Fibroblast of peridontal ligament (primary cell): ENCODE data around the gene CHCHD6.
"Not testable (repeated sequence)": the region's sequence is repeated elsewhere in the genome, so short reads cannot be mapped to it uniquely, and the experiment has no call there.

Experiments used
- DNase-seq: peaks from one replicate; pipeline ENCODE4 v3.0.0-alpha.2; 2010; ENCODE audit errors: extremely low read depth

The CHCHD6 gene

DNA sequence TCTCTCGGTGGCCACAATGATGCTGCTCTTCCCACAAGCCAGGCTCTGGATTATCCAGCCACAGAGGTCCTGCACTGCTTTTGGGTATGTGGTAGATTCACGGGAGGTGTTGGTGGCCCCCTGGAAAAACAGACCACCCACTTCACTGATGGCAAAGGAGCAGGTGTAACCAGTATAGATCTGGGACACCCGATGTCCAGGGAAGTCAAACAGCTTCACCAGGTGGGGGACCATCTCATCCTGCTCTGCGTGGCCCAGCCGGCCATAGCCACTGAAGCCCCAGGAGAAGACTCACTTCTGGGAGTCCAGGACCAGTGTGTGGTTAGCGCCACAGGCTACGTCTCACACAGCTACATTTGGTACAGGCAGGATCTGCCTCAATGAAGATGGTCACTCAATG lies 62.6 kb downstream of the CHCHD6 start:
- no peak for DNase-seq

DNA sequence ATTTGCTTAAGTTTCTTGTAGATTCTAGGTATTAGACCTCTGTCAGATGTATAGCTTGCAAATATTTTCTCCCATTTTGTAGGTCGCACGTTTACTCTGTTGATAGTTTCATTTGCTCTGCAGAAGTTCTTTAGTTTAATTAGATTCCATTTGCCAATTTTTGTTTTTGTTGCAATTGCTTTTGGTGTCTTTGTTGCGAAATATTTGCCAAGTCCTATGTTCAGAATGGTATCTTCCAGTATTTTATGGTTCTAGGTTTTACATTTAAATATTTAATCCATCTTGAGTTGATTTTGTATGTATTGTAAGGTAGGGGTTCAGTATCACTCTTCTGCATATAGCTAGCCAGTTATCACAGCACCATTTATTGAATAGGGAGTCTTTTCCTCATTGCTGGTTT lies 64.9 kb downstream of the CHCHD6 start:
- no peak for DNase-seq

DNA sequence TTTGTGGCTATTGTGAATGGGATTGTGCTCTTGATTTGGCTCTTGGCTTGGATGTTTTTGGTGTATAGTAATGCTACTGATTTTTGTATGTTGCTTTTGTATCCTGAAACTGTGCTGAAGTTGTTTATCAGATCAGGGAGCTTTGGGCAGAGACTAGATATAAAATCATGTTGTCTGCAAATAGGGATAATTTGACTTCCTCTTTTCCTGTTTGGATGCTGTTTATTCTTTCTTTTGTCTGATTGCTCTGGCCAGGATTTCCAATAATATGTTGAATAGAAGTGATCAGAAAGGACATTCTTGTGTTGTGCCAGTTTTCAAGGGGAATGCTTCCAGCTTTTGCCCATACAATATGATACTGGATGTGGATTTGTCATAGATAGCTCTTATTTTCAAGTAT lies 66.1 kb downstream of the CHCHD6 start:
- no peak for DNase-seq

DNA sequence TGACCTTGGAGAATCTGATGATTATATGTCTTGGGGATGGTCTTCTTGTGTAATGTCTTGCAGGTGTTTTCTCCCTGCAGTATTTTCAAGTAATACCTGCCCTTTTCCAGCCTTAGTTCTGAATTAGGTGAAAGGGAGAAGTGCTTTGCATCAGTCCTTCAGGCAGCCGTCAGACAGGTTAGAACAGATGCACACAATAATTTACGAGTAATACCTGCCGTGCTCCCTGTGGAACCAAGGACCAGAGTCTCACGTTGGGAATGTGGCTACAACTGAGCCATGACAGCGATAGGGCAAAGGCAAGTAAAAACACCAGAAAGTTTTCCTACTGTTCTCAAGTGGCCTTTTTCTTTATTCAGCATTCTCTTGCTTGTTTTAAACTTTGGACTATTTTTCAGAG lies 69.1 kb downstream of the CHCHD6 start:
- no peak for DNase-seq

GRCh38 chr3:126773783-126774182 lies 69.7 kb downstream of the CHCHD6 start:
- DNase-seq = no peak

GRCh38 chr3:126777366-126777765 lies 73.3 kb downstream of the CHCHD6 start:
- peak; percentile 63 for DNase-seq

DNA sequence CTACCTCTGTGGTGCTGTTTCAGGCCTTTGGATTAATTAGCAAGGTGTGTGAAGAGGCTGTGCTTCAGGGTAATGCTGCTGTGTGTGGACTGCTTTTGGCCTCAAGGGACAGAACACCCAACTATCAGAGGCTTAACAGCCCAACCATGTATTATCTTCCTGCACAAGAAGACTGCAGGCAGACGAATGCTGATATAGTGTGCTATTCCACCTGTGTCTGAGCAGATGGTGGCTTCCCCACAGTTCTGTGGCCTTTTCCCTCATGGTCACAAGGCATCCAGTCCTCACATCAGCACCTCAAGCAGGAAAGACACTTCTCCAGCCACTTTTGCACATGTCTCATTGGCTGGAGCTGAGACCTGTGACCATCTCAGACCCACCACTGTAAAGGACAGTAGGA lies 76.6 kb downstream of the CHCHD6 start:
- DNase-seq = no peak

DNA sequence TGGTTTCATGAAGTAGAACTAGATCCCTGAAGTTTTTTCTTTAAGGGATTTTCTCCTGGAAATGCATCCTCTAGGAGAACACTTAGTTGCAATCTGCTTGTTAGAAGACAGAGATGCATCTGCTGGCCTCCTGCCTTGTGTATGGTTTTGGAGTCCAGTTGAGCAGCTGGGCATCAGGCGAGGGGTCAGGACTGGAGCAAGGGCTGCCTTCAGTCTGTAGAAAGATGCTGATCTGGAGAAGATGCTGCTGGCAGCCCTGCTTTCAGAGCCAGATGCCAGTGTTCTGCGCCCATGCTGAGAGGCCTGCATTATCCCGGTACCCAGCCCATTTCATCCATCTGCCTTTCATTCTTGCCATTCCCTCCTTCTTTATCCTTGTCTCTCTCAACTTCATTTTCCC lies 77.4 kb downstream of the CHCHD6 start:
- DNase-seq = peak; percentile 35

- peak; percentile 96 for DNase-seq
These were observed 78.0 kb downstream of the CHCHD6 start for GRCh38 chr3:126781889-126782491.

- DNase-seq = peak; percentile 96
These were observed 78.5 kb downstream of the CHCHD6 start for GRCh38 chr3:126782536-126782935.

GRCh38 chr3:126784254-126784653 lies 80.2 kb downstream of the CHCHD6 start:
- DNase-seq = no peak

DNA sequence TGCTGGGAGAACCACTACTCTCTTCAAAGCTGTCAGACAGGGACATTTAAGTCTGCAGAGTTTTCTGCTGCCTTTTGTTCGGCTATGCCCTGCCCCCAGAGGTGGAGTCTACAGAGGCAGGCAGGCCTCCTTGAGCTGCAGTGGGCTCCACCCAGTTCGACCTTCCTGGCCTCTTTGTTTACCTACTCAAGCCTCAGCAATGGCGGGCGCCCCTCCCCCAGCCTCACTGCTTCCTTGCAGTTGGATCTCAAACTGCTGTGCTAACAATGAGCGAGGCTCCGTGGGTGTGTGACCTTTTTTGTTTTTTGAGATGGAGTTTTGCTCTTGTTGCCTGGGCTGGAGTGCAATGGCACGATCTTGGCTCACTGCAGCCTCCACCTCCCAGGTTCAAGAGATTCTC lies 87.3 kb downstream of the CHCHD6 start:
- DNase-seq = not testable (repeated sequence)

DNA sequence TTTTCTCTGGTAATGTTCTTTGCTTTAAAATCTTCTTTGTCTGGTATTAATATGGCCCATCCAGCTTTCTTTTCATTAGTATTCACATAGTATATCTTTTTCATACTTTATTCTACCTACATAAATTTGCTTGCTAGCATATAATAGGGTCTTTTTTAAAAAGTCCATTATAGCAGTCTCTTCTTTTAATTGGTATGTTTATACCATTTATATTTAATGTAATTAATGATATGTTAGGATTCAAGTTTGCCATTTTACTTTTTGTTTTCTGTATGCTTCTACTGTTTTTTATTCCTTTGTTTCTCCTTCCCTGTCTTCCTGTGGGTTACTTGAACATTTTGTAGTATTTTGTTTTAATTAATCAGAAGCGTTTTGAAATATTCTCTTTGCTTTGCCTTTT lies 89.0 kb downstream of the CHCHD6 start:
- no peak for DNase-seq

DNA sequence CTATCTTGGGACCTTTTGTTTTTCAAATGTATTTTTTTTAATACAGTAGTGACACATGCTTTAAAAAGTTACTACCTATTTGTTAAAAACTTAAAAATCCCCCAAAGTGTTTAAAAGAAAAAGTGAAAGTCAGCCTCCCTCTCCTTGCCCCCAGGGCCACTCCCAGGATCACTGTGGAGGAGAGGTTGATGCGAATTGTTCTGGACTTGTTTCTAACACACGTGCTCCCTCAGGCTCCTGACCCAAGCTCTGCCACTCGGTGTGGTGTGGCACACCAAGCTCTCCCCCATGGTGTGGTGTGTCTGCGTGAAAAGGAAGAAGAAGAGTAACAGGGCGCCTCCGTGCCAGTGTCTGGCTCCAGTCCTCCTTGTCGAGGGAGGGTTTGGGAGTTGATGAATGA lies 93.5 kb downstream of the CHCHD6 start:
- DNase-seq = no peak

DNA sequence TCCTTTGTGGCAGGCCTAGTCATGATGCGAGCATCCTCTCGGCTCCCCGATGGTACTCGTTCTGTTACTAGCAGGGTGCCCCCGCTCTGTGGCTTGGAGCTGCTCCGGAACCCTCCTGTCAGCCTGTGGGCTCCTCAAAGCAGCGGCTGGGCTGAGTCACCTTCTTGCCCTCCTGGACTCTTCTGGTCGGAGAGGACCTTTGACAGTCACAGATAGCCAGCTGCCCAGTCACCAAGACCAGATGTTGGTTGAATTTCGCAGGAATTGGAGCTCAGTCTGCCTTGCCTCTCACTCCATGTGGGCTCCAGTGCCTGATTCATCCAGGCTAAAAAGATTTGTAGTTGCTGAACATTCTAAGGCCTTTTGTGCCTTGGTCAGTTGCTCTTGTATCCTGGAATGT lies 94.5 kb downstream of the CHCHD6 start:
- DNase-seq = no peak

- no peak for DNase-seq
These were observed 95.1 kb downstream of the CHCHD6 start for GRCh38 chr3:126799099-126799498.

DNA sequence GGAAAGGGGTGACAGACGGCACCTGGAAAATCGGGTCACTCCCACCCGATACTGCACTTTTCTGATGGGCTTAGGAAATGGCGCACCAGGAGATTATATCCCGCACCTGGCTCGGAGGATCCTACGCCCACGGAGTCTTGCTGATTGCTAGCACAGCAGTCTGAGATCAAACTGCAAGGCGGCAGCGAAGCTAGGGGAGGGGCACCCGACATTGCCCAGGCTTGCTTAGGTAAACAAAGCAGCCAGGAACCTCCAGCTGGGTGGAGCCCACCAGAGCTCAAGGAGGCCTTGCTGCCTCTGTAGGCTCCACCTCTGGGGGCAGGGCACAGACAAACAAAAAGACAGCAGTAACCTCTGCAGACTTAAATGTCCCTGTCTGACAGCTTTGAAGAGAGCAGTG lies 97.3 kb downstream of the CHCHD6 start:
- not testable (repeated sequence) for DNase-seq

DNA sequence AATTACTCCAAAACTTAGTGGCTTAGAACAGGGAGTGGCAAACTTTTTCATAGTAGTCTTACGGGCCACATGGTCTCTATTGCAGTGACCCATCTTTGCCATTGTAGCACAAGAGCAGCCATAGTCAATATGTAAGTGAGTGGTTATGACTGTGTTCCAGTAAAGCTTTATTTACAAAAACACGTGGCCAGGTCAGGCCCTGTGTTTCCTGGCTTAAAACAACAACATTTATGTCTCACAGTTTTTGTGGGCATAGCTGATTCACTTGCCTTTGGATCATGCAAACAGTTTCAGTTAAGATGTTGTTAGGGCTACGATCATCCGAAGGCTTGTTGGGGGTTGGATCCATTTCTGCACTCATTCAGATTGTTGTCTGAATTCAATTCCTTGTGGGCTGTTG lies 103.8 kb downstream of the CHCHD6 start:
- no peak for DNase-seq

GRCh38 chr3:126811530-126811929 lies 107.5 kb downstream of the CHCHD6 start:
- DNase-seq = peak; percentile 45

- no peak for DNase-seq
These were observed 112.3 kb downstream of the CHCHD6 start for GRCh38 chr3:126816298-126816697.

- DNase-seq = peak; percentile 63
These were observed 113.1 kb downstream of the CHCHD6 start for GRCh38 chr3:126816986-126817777.

DNA sequence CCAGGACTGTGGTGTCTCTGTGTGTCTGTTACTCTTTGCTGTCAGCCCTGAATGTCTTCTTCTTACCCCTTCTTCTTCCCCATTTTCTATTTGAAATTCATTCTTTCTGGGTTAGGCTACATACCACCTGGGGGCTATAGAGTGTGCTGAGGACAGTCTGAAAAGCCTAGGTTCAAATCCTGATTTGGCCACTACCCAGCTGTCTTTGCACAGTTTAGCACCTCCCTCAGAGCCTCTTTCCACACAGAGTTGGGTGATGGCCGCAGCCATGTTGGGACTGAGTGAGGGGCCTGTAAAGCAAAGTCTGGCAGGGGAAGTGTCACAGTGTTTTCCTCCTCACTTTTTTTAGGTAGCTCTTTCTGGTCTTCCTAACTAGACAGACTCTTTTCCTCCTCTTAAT lies 113.7 kb downstream of the CHCHD6 start:
- no peak for DNase-seq

DNA sequence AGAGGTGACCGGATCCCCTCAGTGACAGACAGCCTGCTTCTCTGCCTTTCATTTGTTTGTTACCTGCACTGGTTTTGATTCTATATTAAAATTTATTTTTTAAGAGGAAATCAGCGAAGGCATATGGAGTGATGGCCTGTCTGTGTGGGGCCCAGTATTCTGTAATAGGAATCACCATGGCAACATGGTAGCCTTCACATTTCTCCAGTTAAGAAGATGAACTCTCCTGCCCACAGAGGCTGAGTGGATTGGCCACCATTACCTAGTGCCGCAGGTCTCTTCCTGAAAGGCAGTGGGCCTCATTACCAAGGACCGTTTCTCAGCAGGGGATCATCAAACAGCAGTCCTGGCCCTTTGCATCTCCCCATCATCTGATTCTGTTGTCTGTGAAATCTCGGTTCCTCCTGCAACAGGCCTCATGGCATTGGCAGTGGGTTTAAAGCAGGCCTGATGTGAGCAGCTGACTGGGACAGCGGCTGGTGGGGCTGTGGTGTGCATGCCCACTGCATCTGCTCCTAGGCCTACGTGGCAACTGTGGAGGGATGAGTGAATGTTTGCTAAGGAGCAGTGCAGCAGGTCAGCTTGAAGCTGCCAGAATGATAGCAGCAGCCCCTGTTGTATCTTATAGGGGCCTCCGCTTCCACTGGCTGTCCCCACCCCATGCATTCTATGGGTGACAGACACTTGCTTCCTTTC lies 114.5 kb downstream of the CHCHD6 start:
- DNase-seq = no peak
